DOHH2 (cell line): ENCODE results near the gene TRIM9.

Experiments
- EZH2phosphoT487 ChIP-seq: fragments of 200-600 bp; sonication (generic); IDR thresholded peaks from 2 replicates; pipeline ENCODE4 v1.6.1; 2017; ENCODE audit warnings: borderline replicate concordance, mild to moderate bottlenecking, antibody characterized with exemption, low read length, moderate library complexity, mixed read lengths
- TF ChIP-seq, protein P1 (sequence below): fragments of 200-600 bp; sonication (generic); IDR thresholded peaks from one replicate; pipeline ENCODE4 v1.5.1; 2014; ENCODE audit warnings: antibody characterized with exemption, mild to moderate bottlenecking, low read depth, low read length; ENCODE audit not compliant: poor library complexity, severe bottlenecking

DNA sequence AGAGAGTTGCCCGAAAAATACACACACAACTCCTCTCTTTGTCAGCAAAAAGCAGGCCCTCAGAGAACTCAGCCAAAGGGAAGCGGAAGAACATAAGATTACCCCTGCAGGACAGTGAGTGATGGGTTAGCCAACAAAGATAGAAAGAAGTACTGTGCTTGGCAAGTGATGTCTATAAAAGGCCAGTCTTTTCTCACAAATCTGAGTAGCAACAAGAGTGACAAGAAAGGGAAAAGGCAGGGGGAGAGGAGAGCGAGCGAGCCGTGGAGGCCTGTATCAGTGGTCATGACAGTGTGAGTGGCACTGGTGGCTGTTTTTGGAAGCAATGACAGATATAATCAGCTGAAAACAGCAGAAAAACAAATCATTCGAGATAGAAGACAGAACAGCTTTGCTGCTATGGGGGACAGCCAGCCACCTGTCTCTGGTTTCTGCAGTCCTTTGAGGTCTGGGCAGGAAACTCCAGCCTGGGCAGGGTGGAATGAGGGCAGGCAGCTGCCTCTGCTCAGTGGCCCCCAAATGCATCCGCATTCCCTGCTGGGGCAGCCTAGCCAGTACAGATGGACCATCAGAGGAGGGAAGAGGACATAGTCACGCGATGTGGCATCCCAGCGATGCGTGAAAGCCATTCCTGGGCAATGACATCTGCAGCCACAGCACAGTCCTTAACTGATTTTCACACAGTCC, 74.7 kb downstream of the TRIM9 start:
- TF ChIP-seq, protein P1, sequence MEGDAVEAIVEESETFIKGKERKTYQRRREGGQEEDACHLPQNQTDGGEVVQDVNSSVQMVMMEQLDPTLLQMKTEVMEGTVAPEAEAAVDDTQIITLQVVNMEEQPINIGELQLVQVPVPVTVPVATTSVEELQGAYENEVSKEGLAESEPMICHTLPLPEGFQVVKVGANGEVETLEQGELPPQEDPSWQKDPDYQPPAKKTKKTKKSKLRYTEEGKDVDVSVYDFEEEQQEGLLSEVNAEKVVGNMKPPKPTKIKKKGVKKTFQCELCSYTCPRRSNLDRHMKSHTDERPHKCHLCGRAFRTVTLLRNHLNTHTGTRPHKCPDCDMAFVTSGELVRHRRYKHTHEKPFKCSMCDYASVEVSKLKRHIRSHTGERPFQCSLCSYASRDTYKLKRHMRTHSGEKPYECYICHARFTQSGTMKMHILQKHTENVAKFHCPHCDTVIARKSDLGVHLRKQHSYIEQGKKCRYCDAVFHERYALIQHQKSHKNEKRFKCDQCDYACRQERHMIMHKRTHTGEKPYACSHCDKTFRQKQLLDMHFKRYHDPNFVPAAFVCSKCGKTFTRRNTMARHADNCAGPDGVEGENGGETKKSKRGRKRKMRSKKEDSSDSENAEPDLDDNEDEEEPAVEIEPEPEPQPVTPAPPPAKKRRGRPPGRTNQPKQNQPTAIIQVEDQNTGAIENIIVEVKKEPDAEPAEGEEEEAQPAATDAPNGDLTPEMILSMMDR: no peak
- TF ChIP-seq EZH2phosphoT487: no peak
